HG03354 (cell line): ENCODE results near the gene ZNF292.
"Not testable (repeated sequence)": the region's sequence is repeated elsewhere in the genome, so short reads cannot be mapped to it uniquely, and the experiment has no call there.

Experiments used
- ATAC-seq: cut with Tn5 transposase; IDR thresholded peaks from one replicate; pipeline ENCODE4 v1.9.1; 2021; ENCODE audit warnings: mild to moderate bottlenecking; ENCODE audit not compliant: unreplicated experiment, poor library complexity, severe bottlenecking

Gene ZNF292

GRCh38 chr6:87154993-87155841, at the start of gene ZNF292:
Gene ZNF292, plus strand, starts transcription at chr6:87155565. Its CDS starts 27 bp downstream, at chr6:87155592.
- peak; percentile 78 for ATAC-seq

DNA sequence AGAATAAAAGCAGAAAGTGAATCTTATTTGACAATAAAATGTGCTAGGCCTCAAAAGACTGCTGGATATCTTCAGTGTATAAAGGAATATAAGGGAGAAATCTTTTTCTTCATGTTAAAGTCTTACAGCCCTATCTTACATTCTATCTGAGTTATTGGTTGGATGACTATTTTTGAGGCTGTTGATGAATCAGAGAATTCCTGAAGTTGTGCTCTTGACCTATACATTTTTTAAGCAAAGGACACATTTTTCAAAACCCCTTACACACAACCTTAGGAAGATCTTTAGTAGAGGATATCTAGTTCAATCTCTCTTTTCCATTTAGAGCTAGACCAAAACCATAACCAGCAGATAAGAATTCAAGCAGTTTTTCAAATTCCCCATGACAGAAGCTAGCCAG, 49.5 kb upstream of the ZNF292 start:
- ATAC-seq: no peak

GRCh38 chr6:87110636-87111035, 44.7 kb upstream of the ZNF292 start:
- ATAC-seq: no peak

GRCh38 chr6:87115402-87116135, 39.8 kb upstream of the ZNF292 start:
- ATAC-seq: peak; percentile 98

GRCh38 chr6:87116922-87117321, 38.4 kb upstream of the ZNF292 start:
- no peak for ATAC-seq

GRCh38 chr6:87118054-87118453, 37.3 kb upstream of the ZNF292 start:
- no peak for ATAC-seq

GRCh38 chr6:87122477-87122876, 32.9 kb upstream of the ZNF292 start:
- ATAC-seq: no peak

DNA sequence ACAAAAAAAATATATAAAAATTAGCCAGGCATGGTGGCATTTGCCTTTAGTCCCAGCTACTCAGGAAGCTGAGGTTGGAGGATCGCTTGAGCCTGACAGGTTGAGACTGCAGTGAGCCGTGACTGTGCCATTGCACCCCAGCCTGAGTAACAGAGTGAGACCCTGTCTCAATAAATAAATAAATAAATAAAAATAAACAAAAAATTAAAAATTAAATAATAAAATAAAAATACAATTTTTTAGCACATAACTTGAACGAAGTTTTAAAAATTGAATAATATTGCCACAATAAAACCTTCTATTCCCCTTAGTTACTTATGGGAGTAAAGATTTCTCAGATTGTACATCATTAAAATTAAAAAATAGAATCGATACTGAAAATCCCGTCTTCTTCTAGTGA, 31.3 kb upstream of the ZNF292 start:
- ATAC-seq: no peak

GRCh38 chr6:87126501-87126900, 28.9 kb upstream of the ZNF292 start:
- ATAC-seq: no peak

- no peak for ATAC-seq
Observed at GRCh38 chr6:87127737-87128136, 27.6 kb upstream of the ZNF292 start.

DNA sequence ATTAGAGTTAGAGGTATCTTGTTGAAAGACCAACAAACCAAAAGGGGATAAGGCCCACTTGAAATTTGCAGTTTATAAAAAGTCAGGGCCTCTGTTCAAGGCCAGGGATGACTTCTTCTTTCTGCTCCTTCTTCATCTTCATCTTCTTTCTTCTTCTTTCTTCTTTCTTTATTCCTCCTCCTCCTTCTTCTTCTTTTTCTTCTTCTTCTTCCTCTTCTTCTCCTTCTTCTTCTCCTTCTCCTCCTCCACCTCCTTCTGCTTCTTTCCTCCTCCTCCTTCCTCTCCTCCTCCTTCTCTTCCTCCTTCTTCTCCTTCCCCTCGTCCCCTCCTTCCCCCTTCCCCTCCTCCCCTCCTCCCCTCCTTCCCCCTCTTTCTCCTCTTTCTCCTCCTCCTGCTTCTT, 18.4 kb upstream of the ZNF292 start:
- no peak for ATAC-seq

GRCh38 chr6:87139236-87139635, 16.1 kb upstream of the ZNF292 start:
- ATAC-seq: peak; percentile 80

GRCh38 chr6:87139927-87140326, 15.4 kb upstream of the ZNF292 start:
- ATAC-seq: not testable (repeated sequence)

GRCh38 chr6:87146363-87146762, 9.0 kb upstream of the ZNF292 start:
- ATAC-seq: no peak

DNA sequence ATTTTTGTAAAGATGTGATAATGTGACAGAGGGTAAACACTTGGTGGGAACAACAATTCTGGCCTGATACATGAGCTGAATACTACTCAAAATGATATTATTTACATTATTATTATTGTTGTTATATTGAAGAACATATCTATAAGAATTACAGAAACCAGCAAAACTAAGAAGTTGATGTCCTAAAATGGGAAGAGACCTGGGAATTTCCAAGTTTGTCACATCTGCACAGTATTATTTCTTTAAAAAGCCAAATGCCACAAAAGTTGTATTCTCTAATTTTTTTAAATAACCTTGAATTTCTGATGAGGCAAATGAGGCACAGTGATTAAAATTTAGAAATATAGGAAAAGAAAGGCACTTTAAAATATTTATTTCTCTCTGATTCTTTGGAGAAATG, 5.0 kb upstream of the ZNF292 start:
- ATAC-seq: no peak

DNA sequence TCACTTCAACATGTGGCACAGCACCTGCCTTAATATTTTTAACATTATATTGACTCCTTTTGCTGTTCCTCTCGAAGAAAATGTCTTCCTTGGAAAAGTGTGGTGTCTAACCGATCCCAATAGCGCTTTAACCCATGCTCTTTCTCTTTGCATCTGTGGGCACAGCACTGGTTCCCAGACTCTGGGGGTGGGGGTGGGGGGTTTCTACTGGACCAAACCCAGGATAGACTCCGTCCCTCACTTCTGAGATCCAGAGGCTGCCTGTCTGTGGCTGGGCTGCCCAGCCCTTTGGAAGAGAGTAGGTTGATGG, 3.9 kb upstream of the ZNF292 start:
- ATAC-seq: no peak

DNA sequence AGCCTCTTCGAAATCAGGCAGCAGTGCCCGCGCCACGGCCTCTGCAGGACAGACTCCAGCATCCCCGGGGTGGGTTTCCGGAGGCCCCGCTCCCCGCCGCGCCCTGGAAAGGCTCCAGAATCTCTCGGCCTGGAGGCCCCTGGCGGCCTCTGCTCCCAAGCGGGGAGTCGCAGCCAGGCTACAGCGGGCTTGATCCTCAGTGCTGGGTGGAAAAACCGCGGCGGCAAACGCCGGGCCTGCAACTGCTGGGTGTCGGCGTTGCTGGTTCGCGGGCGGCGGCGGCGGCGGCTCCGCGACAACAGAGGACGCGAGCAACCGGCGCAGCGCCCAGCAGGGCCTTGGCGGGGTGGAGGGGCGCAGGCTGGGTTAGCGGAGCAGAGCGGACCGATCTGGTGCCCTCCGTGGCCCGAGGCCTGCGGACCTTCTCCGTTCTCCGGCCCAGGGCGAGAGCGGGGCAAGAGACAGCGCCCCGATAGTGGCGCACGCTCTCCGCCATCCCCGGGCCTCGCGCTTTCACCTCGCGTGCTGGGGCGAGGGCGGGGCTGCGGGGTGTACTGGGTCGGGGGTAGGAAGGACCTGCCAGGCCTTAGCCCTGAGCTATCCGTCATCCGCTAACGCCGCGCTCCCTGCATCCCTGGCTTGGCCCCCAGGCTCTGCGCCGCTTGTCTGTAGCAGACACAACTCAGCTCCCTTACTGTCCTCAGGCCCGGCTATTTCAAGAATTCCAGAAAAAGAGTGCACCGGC, 3.4 kb upstream of the ZNF292 start:
- peak; percentile 39 for ATAC-seq

GRCh38 chr6:87152526-87152955, 2.8 kb upstream of the ZNF292 start:
- ATAC-seq: no peak

DNA sequence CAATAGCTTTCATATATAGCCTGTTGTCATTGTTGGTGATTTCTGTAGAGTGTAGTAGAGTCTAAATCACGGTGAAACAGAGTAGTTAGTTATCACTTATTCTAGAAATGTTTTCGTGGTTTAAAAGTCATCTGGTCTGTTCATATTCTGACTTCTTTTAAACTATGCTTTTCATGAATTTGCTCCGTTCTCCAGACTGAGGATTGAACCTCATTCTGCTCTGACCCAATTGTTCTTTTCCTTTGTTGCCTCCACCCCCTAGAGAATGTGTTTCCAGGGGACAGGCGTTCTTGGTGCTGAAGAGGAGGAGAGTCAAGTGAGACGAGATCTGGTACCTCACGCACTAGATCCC, 748 bp upstream of the ZNF292 start:
- no peak for ATAC-seq
